Measurements from ENCODE around the gene SLC22A25.

Gene SLC22A25

DNA sequence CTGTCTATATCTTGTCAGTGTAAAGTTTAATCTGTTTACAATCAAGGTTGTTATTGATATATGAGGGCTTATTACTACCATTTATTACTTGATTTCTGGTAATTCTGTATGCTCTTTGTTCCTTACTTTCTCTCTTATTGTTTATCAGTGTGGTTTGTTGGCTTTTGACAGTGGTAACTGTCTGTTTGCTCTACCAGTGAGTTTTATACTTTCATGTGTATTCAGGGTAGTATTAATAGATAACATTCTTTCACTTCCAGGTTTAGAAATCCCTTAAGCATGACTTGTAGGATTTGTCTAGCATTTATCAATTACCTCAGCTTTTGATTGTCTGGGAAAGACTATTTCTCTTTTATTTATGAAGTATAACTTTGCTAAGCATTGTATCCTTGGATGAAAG is 37.5 kb upstream of the SLC22A25 start:
- Histone ChIP-seq H3K9me3 (ENCODE audit: control insufficient read depth, insufficient read depth, low read length) (no peaks in the 10 kb centered on the region), H3K27me3 (ENCODE audit: control insufficient read depth, low read length) (peaks cover 4% of the 10 kb centered on the region; the same call in 1 of the 2 replicates), H3K36me3 (ENCODE audit: control insufficient read depth, low read length) (no peaks in the 10 kb centered on the region), H3F3A (ENCODE audit: control insufficient read depth, insufficient read depth) (no peaks in the 10 kb centered on the region), H4K20me1 (ENCODE audit: control insufficient read depth, insufficient read depth, low read depth, low read length) (no peaks in the 10 kb centered on the region), H3K4me1 (ENCODE audit: control insufficient read depth, low read length) (no peaks in the 10 kb centered on the region), H3K9me2 (replicated peaks; ENCODE audit: control insufficient read depth, low read length) (no peaks in the 10 kb centered on the region), H3K4me3 (ENCODE audit: low read length) (no peak overlapping the region), H3K79me2 (ENCODE audit: control insufficient read depth, low read length) (no peaks in the 10 kb centered on the region), H3K27ac (ENCODE audit: low read depth, low read length) (no peak overlapping the region), H3K4me2 (ENCODE audit: low read length) (no peak overlapping the region)
- TF ChIP-seq CTCF (IDR thresholded peaks at IDR 0.05; ENCODE audit: low read depth, low read length, poor library complexity, severe bottlenecking) (no peak), EZH2phosphoT487 (IDR thresholded peaks at IDR 0.05; ENCODE audit: borderline replicate concordance, low read length) (no peak)

GRCh38 chr11:63277345-63277943 is 34.0 kb upstream of the SLC22A25 start:
- no peaks in the 10 kb centered on the region for H3K36me3 ChIP-seq (ENCODE audit: control insufficient read depth, low read length)
- H3K79me2 ChIP-seq (ENCODE audit: control insufficient read depth, low read length), result no peaks in the 10 kb centered on the region
- no peaks in the 10 kb centered on the region for H3K4me1 ChIP-seq (ENCODE audit: control insufficient read depth, low read length)
- no peaks in the 10 kb centered on the region for H4K20me1 ChIP-seq (ENCODE audit: control insufficient read depth, insufficient read depth, low read depth, low read length)
- no peaks in the 10 kb centered on the region for H3F3A ChIP-seq (ENCODE audit: control insufficient read depth, insufficient read depth)
- no peak overlapping the region for H3K4me3 ChIP-seq (ENCODE audit: low read length)
- H3K4me2 ChIP-seq (ENCODE audit: low read length), result no peak overlapping the region
- TF ChIP-seq EZH2phosphoT487 (IDR thresholded peaks at IDR 0.05; ENCODE audit: borderline replicate concordance, low read length), result no peak
- TF ChIP-seq CTCF (IDR thresholded peaks at IDR 0.05; ENCODE audit: low read depth, low read length, poor library complexity, severe bottlenecking), result peak; percentile 18
- no peak overlapping the region for H3K27ac ChIP-seq (ENCODE audit: low read depth, low read length)
- H3K9me3 ChIP-seq (ENCODE audit: control insufficient read depth, insufficient read depth, low read length), result no peaks in the 10 kb centered on the region
- H3K27me3 ChIP-seq (ENCODE audit: control insufficient read depth, low read length), result peaks cover 4% of the 10 kb centered on the region; the same call in 1 of the 2 replicates
- H3K9me2 ChIP-seq (replicated peaks; ENCODE audit: control insufficient read depth, low read length), result no peaks in the 10 kb centered on the region

DNA sequence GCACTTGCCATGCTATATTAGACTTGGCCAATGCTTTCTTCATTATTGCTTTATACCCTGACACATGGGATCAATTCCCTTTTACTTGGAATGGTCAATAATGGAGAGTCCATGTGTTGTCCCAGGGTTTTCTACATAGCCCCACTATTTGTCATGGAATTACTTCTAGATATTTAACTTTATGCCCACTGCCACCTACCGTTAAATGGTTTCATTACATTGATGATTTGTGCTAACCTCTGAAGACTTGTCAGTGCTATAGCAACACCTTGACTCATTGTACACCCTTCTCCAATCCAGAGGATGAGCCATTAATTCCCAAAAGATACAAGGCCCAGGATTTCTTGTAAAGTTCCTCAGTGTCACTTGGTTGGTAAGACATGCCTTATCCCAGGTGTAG is 31.4 kb upstream of the SLC22A25 start:
- H3K27me3 ChIP-seq (ENCODE audit: control insufficient read depth, low read length), result no peaks in the 10 kb centered on the region
- no peaks in the 10 kb centered on the region for H3K9me3 ChIP-seq (ENCODE audit: control insufficient read depth, insufficient read depth, low read length)
- H3K4me1 ChIP-seq (ENCODE audit: control insufficient read depth, low read length), result no peaks in the 10 kb centered on the region
- TF ChIP-seq EZH2phosphoT487 (IDR thresholded peaks at IDR 0.05; ENCODE audit: borderline replicate concordance, low read length), result no peak
- TF ChIP-seq CTCF (IDR thresholded peaks at IDR 0.05; ENCODE audit: low read depth, low read length, poor library complexity, severe bottlenecking), result peak; percentile 21
- H4K20me1 ChIP-seq (ENCODE audit: control insufficient read depth, insufficient read depth, low read depth, low read length), result no peaks in the 10 kb centered on the region
- no peak overlapping the region for H3K4me3 ChIP-seq (ENCODE audit: low read length)
- no peak overlapping the region for H3K4me2 ChIP-seq (ENCODE audit: low read length)
- no peaks in the 10 kb centered on the region for H3K79me2 ChIP-seq (ENCODE audit: control insufficient read depth, low read length)
- no peaks in the 10 kb centered on the region for H3K9me2 ChIP-seq (replicated peaks; ENCODE audit: control insufficient read depth, low read length)
- no peaks in the 10 kb centered on the region for H3F3A ChIP-seq (ENCODE audit: control insufficient read depth, insufficient read depth)
- no peak overlapping the region for H3K27ac ChIP-seq (ENCODE audit: low read depth, low read length)
- H3K36me3 ChIP-seq (ENCODE audit: control insufficient read depth, low read length), result no peaks in the 10 kb centered on the region

All from DOHH2 (cell line).